Caco-2 (cell line): ENCODE data around the gene MAGEB17. TPM values are rescaled to one million over a fixed set of nuclear protein-coding genes. Genes with fewer than 3 reads are reported as not detected.

Source experiments
- BruUV-seq: library from RNA; stranded (reverse); fragments of 400-500 nt; replicated peaks from 2 replicates; lab custom pipeline; 2021; lab: Mats Ljungman, UMichigan
- CTCF ChIA-PET: fragments of 300-600 bp; sonication (Branson Sonifier 250); formaldehyde crosslinking; loops from one replicate; lab custom pipeline; 2022; ENCODE audit warnings: antibody characterized with exemption; lab: Charles Lee
- POLR2A ChIA-PET: fragments of 300-600 bp; sonication (Branson Sonifier 250); formaldehyde crosslinking; loops from one replicate; lab custom pipeline; 2022; ENCODE audit warnings: antibody characterized with exemption; lab: Charles Lee
- DNase-seq, 2 experiments: peaks; one replicate each; pipeline versions ENCODE4 v3.0.0 to v3.0.0-alpha.2; 2020 to 2022
- H3K27me3 ChIP-seq: replicated peaks from 2 replicates; pipeline ENCODE4 v1.6.0; 2011; ENCODE audit warnings: low read length; ENCODE audit not compliant: control insufficient read depth, insufficient read depth
- H3K36me3 ChIP-seq: 2 replicates; pipeline ENCODE4 v1.5.1; 2011; ENCODE audit warnings: low read length; ENCODE audit not compliant: control insufficient read depth, insufficient read depth
- H3K4me1 ChIP-seq: fragments of 250-450 bp; sonication (Bioruptor Pico); 2 replicates; pipeline ENCODE4 v1.5.1; 2020; ENCODE audit warnings: mild to moderate bottlenecking
- H3K4me3 ChIP-seq: 2 replicates; pipeline ENCODE4 v1.5.1; 2011; ENCODE audit warnings: low read depth, mild to moderate bottlenecking, control low read depth, low read length
- H3K9me3 ChIP-seq: fragments of 250-450 bp; sonication (Bioruptor Pico); 2 replicates; pipeline ENCODE4 v1.5.1; 2020; ENCODE audit warnings: mild to moderate bottlenecking, moderate library complexity
- H3K27ac Mint-ChIP-seq: one replicate; pipeline ENCODE4 v1.8.0; 2022; ENCODE audit warnings: mixed read lengths; ENCODE audit not compliant: unreplicated experiment
- H3K27me3 Mint-ChIP-seq: one replicate; pipeline ENCODE4 v1.8.0; 2022; ENCODE audit warnings: mixed read lengths; ENCODE audit not compliant: insufficient read depth, unreplicated experiment
- H3K36me3 Mint-ChIP-seq: one replicate; pipeline ENCODE4 v1.8.0; 2022; ENCODE audit warnings: mild to moderate bottlenecking, mixed read lengths; ENCODE audit not compliant: insufficient read depth, unreplicated experiment
- H3K4me1 Mint-ChIP-seq: one replicate; pipeline ENCODE4 v1.8.0; 2022; ENCODE audit warnings: low read depth, mixed read lengths; ENCODE audit not compliant: unreplicated experiment
- H3K4me3 Mint-ChIP-seq: one replicate; pipeline ENCODE4 v1.8.0; 2022; ENCODE audit warnings: mild to moderate bottlenecking, moderate library complexity, mixed read lengths; ENCODE audit not compliant: unreplicated experiment
- H3K9me3 Mint-ChIP-seq: one replicate; pipeline ENCODE4 v1.8.0; 2022; ENCODE audit warnings: mixed read lengths; ENCODE audit not compliant: unreplicated experiment
- CTCF ChIP-seq, 2 experiments: fragments of 200-600 bp in 1 of 2; IDR thresholded peaks; 1 replicate in 1 of 2; 2 replicates in 1 of 2; pipeline versions ENCODE4 v1.5.1 to v1.8.0; 2011 to 2022; ENCODE audit warnings: antibody characterized with exemption in 1 of 2, control low read depth in 1 of 2, inconsistent platforms in 1 of 2, low read depth in 1 of 2, low read length in 1 of 2, mild to moderate bottlenecking in 1 of 2, moderate library complexity in 1 of 2; ENCODE audit not compliant: insufficient read depth in 1 of 2, severe bottlenecking in 1 of 2, unreplicated experiment in 1 of 2
- intact Hi-C: fragments of 100-400 bp; cut with micrococcal nuclease; formaldehyde crosslinking; loops from one replicate; pipeline ENCODE4 v1.10.0; 2022; ENCODE audit not compliant: unreplicated experiment
- total RNA-seq: library from RNA; stranded (reverse); gene quantifications from 2 replicates; pipeline ENCODE4 v1.2.3, GENCODE V29; 2022

MAGEB17 gene
- total RNA-seq, 1 experiment from 2014 or later: not detected

GRCh38 chrX:16148896-16149295 lies 18.4 kb upstream of the MAGEB17 start:
- no peak for TF ChIP-seq CTCF (IDR thresholded peaks at IDR 0.05; ENCODE audit: insufficient read depth in 1 of 2, low read depth in 1 of 2, low read length in 1 of 2, severe bottlenecking in 1 of 2, unreplicated experiment in 1 of 2)
- no peaks in the 10 kb centered on the region for H3K9me3 ChIP-seq
- H3K27me3 ChIP-seq: no peaks in the 10 kb centered on the region
- no peak overlapping the region for H3K27ac Mint-ChIP-seq
- ChIA-PET POLR2A (no interaction called here), CTCF (no interaction called here)
- intact Hi-C loops: no loop called here
- no peaks in the 10 kb centered on the region for H3K4me1 ChIP-seq
- no peak overlapping the region for H3K4me3 ChIP-seq
- H3K4me1 Mint-ChIP-seq: no peaks in the 10 kb centered on the region
- H3K9me3 Mint-ChIP-seq: peaks cover 8% of the 10 kb centered on the region
- no peak overlapping the region for H3K4me3 Mint-ChIP-seq
- no peaks in the 10 kb centered on the region for H3K36me3 ChIP-seq
- BruUV-seq: no TSS peak
- DNase-seq: no peak
- H3K36me3 Mint-ChIP-seq: no peaks in the 10 kb centered on the region
- peaks cover 8% of the 10 kb centered on the region for H3K27me3 Mint-ChIP-seq

- intact Hi-C loops: no loop called here
- CTCF ChIA-PET: no interaction called here
- no peak for TF ChIP-seq CTCF (IDR thresholded peaks at IDR 0.05; ENCODE audit: insufficient read depth in 1 of 2, low read depth in 1 of 2, low read length in 1 of 2, severe bottlenecking in 1 of 2, unreplicated experiment in 1 of 2)
- no peaks in the 10 kb centered on the region for H3K36me3 ChIP-seq
- no peaks in the 10 kb centered on the region for H3K27me3 ChIP-seq
- Mint-ChIP-seq H3K27me3 (peaks cover 5% of the 10 kb centered on the region), H3K9me3 (no peaks in the 10 kb centered on the region), H3K27ac (no peak overlapping the region), H3K36me3 (no peaks in the 10 kb centered on the region), H3K4me1 (no peaks in the 10 kb centered on the region), H3K4me3 (no peak overlapping the region)
- no peaks in the 10 kb centered on the region for H3K9me3 ChIP-seq
- BruUV-seq: no TSS peak
- no peak overlapping the region for H3K4me3 ChIP-seq
- POLR2A ChIA-PET: no interaction called here
- no peaks in the 10 kb centered on the region for H3K4me1 ChIP-seq
- no peak for DNase-seq
These were observed 11.6 kb upstream of the MAGEB17 start for GRCh38 chrX:16155581-16156096.

- Histone ChIP-seq H3K4me3 (no peak overlapping the region), H3K27me3 (no peaks in the 10 kb centered on the region), H3K4me1 (no peaks in the 10 kb centered on the region), H3K9me3 (no peaks in the 10 kb centered on the region), H3K36me3 (no peaks in the 10 kb centered on the region)
- TF ChIP-seq CTCF (IDR thresholded peaks at IDR 0.05; ENCODE audit: insufficient read depth in 1 of 2, low read depth in 1 of 2, low read length in 1 of 2, severe bottlenecking in 1 of 2, unreplicated experiment in 1 of 2): no peak
- ChIA-PET POLR2A (no interaction called here), CTCF (no interaction called here)
- Mint-ChIP-seq H3K36me3 (no peaks in the 10 kb centered on the region), H3K4me3 (no peak overlapping the region), H3K4me1 (no peaks in the 10 kb centered on the region), H3K27ac (no peak overlapping the region), H3K9me3 (no peaks in the 10 kb centered on the region), H3K27me3 (peaks cover 4% of the 10 kb centered on the region)
- BruUV-seq: no TSS peak
- intact Hi-C loops: no loop called here
- no peak for DNase-seq
These were observed 10.5 kb upstream of the MAGEB17 start for GRCh38 chrX:16156692-16157331.
